Pancreas (tissue), 10 donors: ENCODE results near the gene NTMT1. TPM values are rescaled to one million over a fixed set of nuclear protein-coding genes. Genes with fewer than 3 reads are reported as not detected.

Experiments
- ATAC-seq, 4 donors: fragments of 200-7000 bp; cut with Tn5 transposase; one replicate each; pipeline versions ENCODE4 v1.8.0 to v1.9.1; 2020; ENCODE audit warnings: mild to moderate bottlenecking in 4 of 4, moderate library complexity in 4 of 4
- DNase-seq, 6 donors: peaks; one replicate each; pipeline ENCODE4 v3.0.0-alpha.2; 2020
- FAIRE-seq: peaks from 2 replicates; lab custom pipeline; 2012; peaks lifted over from hg19 to GRCh38; lab: Jason Lieb, UNC
- H3K27ac ChIP-seq, 4 donors: fragments of 200-600 bp; sonication (generic); 1 replicate in 3 of 4; 2 replicates in 1 of 4; pipeline versions ENCODE4 v1.5.0 to v1.8.0; 2020
- H3K27me3 ChIP-seq, 4 donors: fragments of 200-600 bp; one replicate each; pipeline ENCODE4 v1.8.0; 2021
- H3K36me3 ChIP-seq, 3 donors: fragments of 200-600 bp; sonication (generic) in 1 of 3; one replicate each; pipeline versions ENCODE4 v1.5.0 to v1.8.0; 2020 to 2021
- H3K4me1 ChIP-seq, 3 donors: fragments of 200-600 bp; one replicate each; pipeline ENCODE4 v1.8.0; 2021
- H3K4me3 ChIP-seq, 4 donors: fragments of 200-600 bp; sonication (generic) in 2 of 4; one replicate each; pipeline versions ENCODE4 v1.5.0 to v1.8.0; 2020 to 2021
- H3K9me3 ChIP-seq, 4 donors: fragments of 200-600 bp; one replicate each; pipeline ENCODE4 v1.8.0; 2021
- CTCF ChIP-seq, 4 donors: fragments of 200-600 bp; sonication (generic) in 3 of 4; IDR thresholded peaks; one replicate each; pipeline versions ENCODE4 v1.5.0 to v1.8.0; 2021; ENCODE audit warnings: antibody characterized with exemption in 4 of 4
- WGBS, 2 donors: extraction: QIAGEN DNeasy Blood & Tissue Kit; methylation state at CpG; one replicate each; pipeline ENCODE4 v1.1.7; 2013; 5-methylcytosine and 5-hydroxymethylcytosine counted together
- intact Hi-C, 3 donors: fragments of 100-400 bp; cut with DNase I; formaldehyde crosslinking; loops; one replicate each; pipeline versions ENCODE4 v1.11.1 to v1.14.2; 2022
- polyA plus RNA-seq, 2 donors: library from polyadenylated mRNA; stranded (reverse); fragments of 200-250 nt; gene quantifications; one replicate each; pipeline ENCODE4 v1.2.3, GENCODE V29; 2013
- total RNA-seq, 6 donors: library from RNA; stranded (reverse); fragmentation: NEBNext Ultra II Directional in 4 of 6; extraction: Animal tissue kit (Norgen Biotek cat#: 25700) in 4 of 6; gene quantifications; one replicate each; pipeline versions ENCODE4 v1.2.1 to v1.2.4, GENCODE V29; 2021 to 2023
- donor health status: healthy with polysubstance abuse.
- donor health status: DM: no; HTN: no; CAD: no; lungs with moderate emphysema.
- donor health status: DM: no; HTN: no; CAD: no.
- donor health status: control.
- donor health status: control.
- donor health status: Bipolar disorder and iron deficiency.
- donor health status: DM: yes; HTN: yes; CAD: no.
- donor health status: DM: no; HTN: no; CAD: no.
- donor health status: DM: no; HTN: no; CAD: no.
- donor health status: DM: yes; HTN: yes; CAD: no.

NTMT1 gene
- total and polyA plus RNA-seq, 8 donors = 11.3 to 29.0 (median 17.2) TPM

GRCh38 chr9:129641750-129642585, 16.0 kb downstream of the NTMT1 start, which contains the start of gene ASB6:
TSS of gene ASB6 (minus strand) at chr9:129642151. CDS start at chr9:129641999, 152 bp downstream.
- Histone ChIP-seq H3K36me3 (peaks cover 0 to 22% (median 14%) of the 10 kb centered on the region in 3 donors), H3K4me1 (peaks cover 16 to 22% (median 17%) of the 10 kb centered on the region in 3 donors), H3K4me3 (peak within 1 kb of the TSS; percentile 89 to 100 (median 98)), H3K27ac (peak within 1 kb of the TSS; percentile 60 to 81 (median 77)), H3K9me3 (no peaks in the 10 kb centered on the region), H3K27me3 (no peaks in the 10 kb centered on the region)
- WGBS, 2 donors = 0 to 1% methylated on average over 72 to 93 of the region's 93 CpGs
- DNase-seq (peak; percentile 94 to 100 (median 98)), ATAC-seq (peak; percentile 87 to 96 (median 92)), FAIRE-seq (no peak)
- intact Hi-C loops = loop anchor here in 1 of 3 donors (5.0 kb wide), 1 partner anchor 150 kb away; no protein-coding TSS in a partner anchor
- peak; percentile 100 for TF ChIP-seq CTCF (IDR thresholded peaks at IDR 0.05)

GRCh38 chr9:129643706-129644105, 17.7 kb downstream of the NTMT1 start:
- WGBS, 2 donors = 81 to 86% methylated on average over 10 of the region's 10 CpGs
- Histone ChIP-seq H3K36me3 (peaks cover 0 to 4% (median 0%) of the 10 kb centered on the region in 3 donors), H3K27ac (no peak overlapping the region), H3K27me3 (no peaks in the 10 kb centered on the region), H3K4me3 (no peak overlapping the region), H3K4me1 (peaks cover 16 to 22% (median 17%) of the 10 kb centered on the region in 3 donors), H3K9me3 (no peaks in the 10 kb centered on the region)
- TF ChIP-seq CTCF (IDR thresholded peaks at IDR 0.05) = no peak
- DNase-seq = peak in 1 of 6 donors; percentile 27
- intact Hi-C loops = loop anchor here in 1 of 3 donors (5.0 kb wide), 1 partner anchor 149 kb away; no protein-coding TSS in a partner anchor
- no peak for FAIRE-seq
- no peak for ATAC-seq

- DNase-seq = no peak
- no peak for TF ChIP-seq CTCF (IDR thresholded peaks at IDR 0.05)
- WGBS, 2 donors = 58% methylated on average over 11 of the region's 11 CpGs
- H3K9me3 ChIP-seq = no peaks in the 10 kb centered on the region
- H3K4me3 ChIP-seq = no peak overlapping the region
- ATAC-seq = no peak
- intact Hi-C loops = loop anchor here in 1 of 3 donors (5.0 kb wide), 1 partner anchor 148 kb away; no protein-coding TSS in a partner anchor
- no peak overlapping the region for H3K27ac ChIP-seq
- no peaks in the 10 kb centered on the region for H3K36me3 ChIP-seq
- no peak for FAIRE-seq
- no peaks in the 10 kb centered on the region for H3K27me3 ChIP-seq
- H3K4me1 ChIP-seq = peaks cover 12 to 18% (median 17%) of the 10 kb centered on the region in 3 donors
Observed at GRCh38 chr9:129644365-129644764, 18.4 kb downstream of the NTMT1 start.

- Histone ChIP-seq H3K4me1 (peaks cover 7 to 13% (median 13%) of the 10 kb centered on the region in 3 donors), H3K36me3 (no peaks in the 10 kb centered on the region), H3K27me3 (no peaks in the 10 kb centered on the region), H3K4me3 (no peak overlapping the region), H3K27ac (no peak overlapping the region), H3K9me3 (no peaks in the 10 kb centered on the region)
- DNase-seq (no peak), ATAC-seq (no peak), FAIRE-seq (no peak)
- TF ChIP-seq CTCF (IDR thresholded peaks at IDR 0.05) = no peak
- intact Hi-C loops = loop anchor here in 2 of 3 donors (5.0 kb wide), 2 partner anchors 137 to 147 kb away; no protein-coding TSS in a partner anchor
- WGBS, 2 donors = 63 to 66% methylated on average over 17 of the region's 17 CpGs
Observed at GRCh38 chr9:129644902-129645301, 18.9 kb downstream of the NTMT1 start.
